Renal cortex interstitium (tissue), 11 donors: ENCODE results near the gene GRIN3B. TPM values are rescaled to one million over a fixed set of nuclear protein-coding genes. Genes with fewer than 3 reads are reported as not detected.

Experiments
- DNase-seq, 11 donors: peaks; one replicate each; pipeline ENCODE4 v3.0.0-alpha.2; 2013; ENCODE audit warnings: low read depth in 9 of 11, low spot score in 4 of 11; ENCODE audit errors: extremely low read depth in 1 of 11
- polyA plus RNA-seq, 3 donors: library from polyadenylated mRNA; unstranded; fragments of 120-200 nt; gene quantifications; one replicate each; pipeline ENCODE4 v1.2.1, GENCODE V29; 2013; ENCODE audit not compliant: insufficient read length in 3 of 3

GRIN3B gene
- polyA plus RNA-seq, 3 donors: 0.37 to 2.0 (median 1.2) TPM

DNA sequence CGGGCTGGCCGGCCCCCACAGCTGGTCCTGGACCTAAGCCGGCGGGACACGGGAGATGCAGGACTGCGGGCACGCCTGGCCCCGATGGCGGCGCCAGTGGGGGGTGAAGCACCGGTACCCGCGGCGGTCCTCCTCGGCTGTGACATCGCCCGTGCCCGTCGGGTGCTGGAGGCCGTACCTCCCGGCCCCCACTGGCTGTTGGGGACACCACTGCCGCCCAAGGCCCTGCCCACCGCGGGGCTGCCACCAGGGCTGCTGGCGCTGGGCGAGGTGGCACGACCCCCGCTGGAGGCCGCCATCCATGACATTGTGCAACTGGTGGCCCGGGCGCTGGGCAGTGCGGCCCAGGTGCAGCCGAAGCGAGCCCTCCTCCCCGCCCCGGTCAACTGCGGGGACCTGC, 3.1 kb downstream of the GRIN3B start:
- no peak for DNase-seq

DNA sequence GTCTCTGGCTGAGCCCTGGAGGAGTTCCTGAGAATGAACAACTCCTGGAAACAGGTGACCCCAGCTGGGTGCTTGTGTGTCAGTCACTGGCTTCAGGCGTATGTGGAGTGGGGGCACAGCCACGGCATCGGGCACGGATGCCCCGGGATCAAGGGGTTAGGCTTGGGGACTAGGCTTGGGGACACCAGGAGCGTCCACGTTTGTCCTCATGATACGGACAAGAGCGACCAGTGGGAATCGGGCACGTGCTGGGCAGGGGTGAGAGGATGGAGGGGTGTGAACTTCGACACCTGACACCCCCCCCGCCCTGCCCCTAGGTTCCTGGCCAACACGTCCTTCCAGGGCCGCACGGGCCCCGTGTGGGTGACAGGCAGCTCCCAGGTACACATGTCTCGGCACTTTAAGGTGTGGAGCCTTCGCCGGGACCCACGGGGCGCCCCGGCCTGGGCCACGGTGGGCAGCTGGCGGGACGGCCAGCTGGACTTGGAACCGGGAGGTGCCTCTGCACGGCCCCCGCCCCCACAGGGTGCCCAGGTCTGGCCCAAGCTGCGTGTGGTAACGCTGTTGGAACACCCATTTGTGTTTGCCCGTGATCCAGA, 4.1 kb downstream of the GRIN3B start:
- DNase-seq: no peak

DNA sequence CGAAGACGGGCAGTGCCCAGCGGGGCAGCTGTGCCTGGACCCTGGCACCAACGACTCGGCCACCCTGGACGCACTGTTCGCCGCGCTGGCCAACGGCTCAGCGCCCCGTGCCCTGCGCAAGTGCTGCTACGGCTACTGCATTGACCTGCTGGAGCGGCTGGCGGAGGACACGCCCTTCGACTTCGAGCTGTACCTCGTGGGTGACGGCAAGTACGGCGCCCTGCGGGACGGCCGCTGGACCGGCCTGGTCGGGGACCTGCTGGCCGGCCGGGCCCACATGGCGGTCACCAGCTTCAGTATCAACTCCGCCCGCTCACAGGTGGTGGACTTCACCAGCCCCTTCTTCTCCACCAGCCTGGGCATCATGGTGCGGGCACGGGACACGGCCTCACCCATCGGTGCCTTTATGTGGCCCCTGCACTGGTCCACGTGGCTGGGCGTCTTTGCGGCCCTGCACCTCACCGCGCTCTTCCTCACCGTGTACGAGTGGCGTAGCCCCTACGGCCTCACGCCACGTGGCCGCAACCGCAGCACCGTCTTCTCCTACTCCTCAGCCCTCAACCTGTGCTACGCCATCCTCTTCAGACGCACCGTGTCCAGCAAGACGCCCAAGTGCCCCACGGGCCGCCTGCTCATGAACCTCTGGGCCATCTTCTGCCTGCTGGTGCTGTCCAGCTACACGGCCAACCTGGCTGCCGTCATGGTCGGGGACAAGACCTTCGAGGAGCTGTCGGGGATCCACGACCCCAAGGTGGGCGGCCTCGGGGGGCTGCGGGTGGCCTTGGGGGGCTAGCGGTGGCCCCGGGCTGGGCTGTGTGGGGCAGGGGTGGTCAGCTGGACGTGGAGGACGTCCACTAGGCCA, 4.8 kb downstream of the GRIN3B start:
- DNase-seq: no peak

DNA sequence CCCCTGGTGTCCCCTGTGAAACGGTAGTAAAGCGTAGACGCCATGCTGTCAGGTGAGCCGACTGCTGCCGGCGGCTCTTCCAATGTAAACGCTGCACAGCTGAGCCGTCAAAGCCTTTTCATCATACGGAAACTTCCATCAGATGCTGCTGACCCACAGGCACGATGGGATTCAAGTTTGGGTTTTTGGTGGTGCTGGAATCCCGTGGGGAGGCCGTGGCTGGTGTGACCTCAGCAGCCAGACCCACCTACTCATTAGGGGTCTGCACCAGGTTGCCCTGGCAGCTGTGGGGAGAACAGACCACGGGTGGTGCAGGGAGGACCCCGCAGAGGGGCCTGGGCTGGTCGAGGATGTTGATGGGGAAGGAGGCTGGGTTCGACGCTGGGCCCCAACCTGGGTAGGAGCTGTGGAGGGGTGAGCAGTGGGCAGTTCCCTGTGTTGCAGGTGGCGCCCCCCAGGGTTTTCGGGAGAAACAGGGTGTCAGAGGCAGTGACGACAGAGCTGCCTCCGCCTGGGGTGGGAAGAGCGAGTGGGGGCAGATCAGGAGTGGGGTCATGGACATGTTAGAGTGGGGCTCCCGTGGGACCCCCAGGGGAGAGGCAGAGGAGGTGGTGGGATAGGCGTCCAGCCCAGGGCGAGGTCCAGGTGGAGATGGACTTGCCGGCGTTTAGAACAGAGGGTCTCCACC, 6.6 kb downstream of the GRIN3B start:
- DNase-seq: no peak

- no peak for DNase-seq
Observed at GRCh38 chr19:1007399-1008251, 7.4 kb downstream of the GRIN3B start.

GRCh38 chr19:1008268-1009040, 8.2 kb downstream of the GRIN3B start:
- DNase-seq: no peak

GRCh38 chr19:1009041-1009980, 9.1 kb downstream of the GRIN3B start:
- DNase-seq: peak in 1 of 11 donors; percentile 63

GRCh38 chr19:1009981-1010538, 9.8 kb downstream of the GRIN3B start:
- no peak for DNase-seq

DNA sequence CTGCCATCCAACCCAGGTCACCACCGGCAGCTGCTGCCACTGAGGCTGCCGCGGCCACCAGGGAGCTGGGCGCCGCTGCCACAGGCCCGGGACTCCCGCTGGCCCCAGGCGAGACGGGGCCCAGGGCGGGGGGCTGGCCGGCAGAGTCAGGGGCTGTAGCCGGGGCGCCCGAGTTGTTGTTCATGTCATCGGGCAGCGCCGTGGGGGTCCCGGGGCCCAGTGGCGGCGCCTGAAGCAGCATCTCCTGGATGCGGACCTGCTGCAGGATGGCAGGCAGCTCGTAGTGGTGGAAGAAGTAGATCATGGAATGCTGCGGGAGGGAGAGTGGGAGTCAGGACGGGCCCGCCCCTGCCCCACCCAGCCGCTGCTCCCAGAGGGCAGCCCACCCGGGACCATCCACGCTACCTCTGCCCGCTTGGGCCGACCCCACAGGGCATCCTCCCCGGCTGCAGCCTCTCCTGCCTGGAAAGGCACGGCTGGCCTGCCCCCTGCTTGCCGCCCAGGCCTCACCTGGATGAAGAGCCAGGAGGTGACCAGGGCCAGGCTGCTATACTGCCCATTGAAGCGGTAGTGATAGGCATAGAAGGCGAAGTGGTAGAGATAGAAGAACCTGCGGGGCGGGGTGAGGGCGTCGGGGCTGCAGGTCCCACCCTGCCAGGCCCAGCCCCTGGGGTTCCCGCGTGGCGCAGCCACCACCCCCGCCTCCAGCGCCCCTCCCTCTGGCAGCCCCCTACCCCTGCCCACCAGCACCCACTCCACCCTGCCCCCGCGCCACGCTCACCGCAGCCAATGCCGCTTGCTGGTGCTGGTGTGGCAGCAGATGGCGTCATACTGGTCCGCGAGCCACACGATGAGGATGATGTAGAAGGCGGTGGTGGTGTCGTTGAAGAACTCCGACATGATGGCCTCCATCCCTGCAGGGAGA, 10.6 kb downstream of the GRIN3B start:
- no peak for DNase-seq

- no peak for DNase-seq
Observed at GRCh38 chr19:1011831-1012333, 11.7 kb downstream of the GRIN3B start.

DNA sequence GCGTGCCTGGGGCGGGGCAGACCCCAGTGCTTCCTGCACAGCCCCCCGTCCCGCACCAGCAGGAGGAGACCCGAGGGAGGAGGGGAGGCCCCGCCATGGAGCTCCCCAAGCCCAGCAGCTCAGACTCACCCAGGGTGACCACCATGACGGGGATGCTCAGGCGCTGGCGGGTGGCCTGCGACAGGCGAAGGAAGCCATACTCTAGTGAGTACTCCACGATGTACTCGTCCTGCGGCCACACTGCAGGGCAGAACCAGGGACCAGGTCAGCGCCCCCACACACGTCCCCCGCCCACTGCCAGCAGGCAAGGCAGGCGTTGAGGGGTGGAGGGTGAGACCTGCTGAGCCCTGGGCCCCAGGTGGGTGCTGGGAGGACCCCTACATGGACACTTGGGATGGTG, 12.1 kb downstream of the GRIN3B start:
- DNase-seq: no peak

DNA sequence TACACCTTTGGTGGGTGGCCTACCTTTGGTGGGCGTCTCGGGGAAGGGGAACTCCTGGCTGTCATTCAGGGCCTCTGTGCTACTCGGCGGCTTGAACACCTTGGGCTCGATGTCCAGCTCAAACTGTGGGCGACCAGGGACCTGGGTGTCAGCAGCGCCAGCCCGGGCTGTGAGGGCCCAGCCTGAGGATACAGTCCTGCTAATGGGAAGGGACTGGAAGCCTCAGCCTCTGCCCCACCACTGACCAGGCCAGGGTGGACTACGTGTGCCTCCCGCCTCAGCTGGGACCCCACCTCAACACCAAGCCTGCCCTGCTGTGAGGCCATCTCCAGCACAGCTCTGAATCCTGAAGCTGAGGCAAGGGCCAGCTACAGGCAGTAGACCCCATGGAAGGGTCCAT, 13.0 kb downstream of the GRIN3B start:
- no peak for DNase-seq

DNA sequence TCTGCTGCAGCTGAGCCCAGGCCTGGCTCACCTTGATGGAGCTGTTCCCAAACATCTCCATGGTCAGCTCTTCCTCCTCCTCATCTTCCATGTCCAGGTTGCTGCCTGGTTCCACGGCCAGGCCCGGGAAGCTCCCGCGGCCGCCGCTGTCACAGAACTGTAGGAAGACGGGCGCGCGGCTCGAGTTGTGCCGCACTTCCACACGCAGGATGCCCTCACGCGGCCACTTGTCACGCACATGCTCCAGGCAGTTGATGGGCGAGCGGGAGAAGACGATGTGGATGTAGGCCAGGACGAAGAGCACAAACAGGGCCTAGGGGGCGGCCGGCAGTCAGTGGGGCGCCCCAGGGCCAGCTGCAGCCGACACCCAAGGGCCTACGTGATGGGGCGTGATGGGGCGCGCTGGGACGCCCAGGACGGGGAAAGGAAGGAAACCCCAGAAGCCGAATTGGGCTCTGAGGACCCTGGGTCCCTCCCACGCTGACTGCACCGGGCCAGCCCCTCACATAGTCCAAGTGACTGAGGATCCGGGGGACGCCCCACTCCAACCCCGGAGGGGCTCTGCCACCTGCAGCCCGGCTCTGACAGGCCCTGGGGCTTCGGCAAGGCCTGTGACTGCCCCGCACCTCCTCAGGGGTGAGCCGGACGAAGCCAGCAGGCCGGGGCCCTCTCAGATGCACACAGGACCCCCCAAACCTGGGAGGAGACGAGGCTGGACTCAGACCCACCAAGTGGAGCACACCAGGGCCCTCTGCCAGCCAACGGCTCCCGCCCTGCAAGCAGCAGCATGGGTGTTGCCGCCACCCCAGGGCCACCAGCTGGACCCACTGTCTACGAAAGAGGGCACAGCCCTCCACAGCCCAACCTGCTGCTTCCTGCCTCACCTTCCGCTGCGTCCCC, 14.2 kb downstream of the GRIN3B start:
- DNase-seq: no peak

GRCh38 chr19:1015061-1015781, 15.0 kb downstream of the GRIN3B start:
- no peak for DNase-seq
